Transverse colon (tissue), 4 donors: ENCODE data around the gene RNGTT. TPM values are rescaled to one million over a fixed set of nuclear protein-coding genes. Genes with fewer than 3 reads are reported as not detected.

Experiments
- DNase-seq: peaks from one replicate; pipeline ENCODE4 v3.0.0-alpha.2; 2019
- H3K27ac ChIP-seq, 4 donors: fragments of 200-600 bp; sonication (generic); 2 replicates each; pipeline ENCODE4 v1.5.1; 2016 to 2018; ENCODE audit warnings: inconsistent platforms in 4 of 4
- H3K27me3 ChIP-seq: fragments of 200-600 bp; sonication (generic); 2 replicates; pipeline ENCODE4 v1.5.1; 2017; ENCODE audit warnings: inconsistent platforms
- H3K36me3 ChIP-seq, 4 donors: fragments of 200-600 bp; sonication (generic); 2 replicates each; pipeline ENCODE4 v1.5.1; 2017 to 2019; ENCODE audit warnings: inconsistent platforms in 4 of 4
- H3K4me1 ChIP-seq, 4 donors: fragments of 200-600 bp; sonication (generic); 2 replicates each; pipeline ENCODE4 v1.5.1; 2017 to 2020; ENCODE audit warnings: inconsistent platforms in 4 of 4
- H3K4me3 ChIP-seq, 4 donors: fragments of 200-600 bp; sonication (generic); 1 replicate in 1 of 4; 2 replicates in 3 of 4; pipeline versions ENCODE4 v1.5.1 to v1.6.1; 2017 to 2019; ENCODE audit warnings: inconsistent platforms in 4 of 4
- H3K9me3 ChIP-seq, 2 donors: fragments of 200-600 bp; sonication (generic); 2 replicates each; pipeline ENCODE4 v1.5.1; 2017 to 2019; ENCODE audit warnings: inconsistent platforms in 2 of 2
- EP300 ChIP-seq: sonication (generic); formaldehyde crosslinking; IDR thresholded peaks from one replicate; pipeline ENCODE4 v1.6.1; 2017; ENCODE audit warnings: antibody characterized with exemption, low read depth
- POLR2A ChIP-seq: fragments of 450-650 bp; IDR thresholded peaks from one replicate; pipeline ENCODE4 v1.6.1; 2016; ENCODE audit warnings: antibody characterized with exemption, mild to moderate bottlenecking, moderate library complexity
- POLR2AphosphoS5 ChIP-seq, 3 donors: sonication (generic); formaldehyde crosslinking; IDR thresholded peaks; one replicate each; pipeline ENCODE4 v1.6.1; 2016; ENCODE audit warnings: antibody characterized with exemption in 3 of 3
- WGBS, 2 donors: methylation state at CpG; one replicate each; pipeline ENCODE4 v1.1.5; 2018; ENCODE audit warnings: low coverage in 1 of 2; 5-methylcytosine and 5-hydroxymethylcytosine counted together
- in situ Hi-C, 4 donors: fragments of 200-750 bp; cut with MboI; loops; one replicate each; pipeline versions ENCODE4 v1.15.0 to v1.15.1; 2017; ENCODE audit warnings: low sequenced_read_pairs in 3 of 4, low pct_ligation_motif_present in 1 of 4, low pct_unique_long_range_greater_than_20kb in 1 of 4
- intact Hi-C: fragments of 100-400 bp; cut with DNase I; formaldehyde crosslinking; loops from one replicate; pipeline ENCODE4 v1.15.1; 2023; ENCODE audit warnings: low total_unique reads
- total RNA-seq, 4 donors: library from RNA; depleted of rRNA; stranded (reverse); fragments of >200 nt; gene quantifications; one replicate each; pipeline ENCODE4 v1.1.0, GENCODE V29; 2016
- TF ChIP-seq, protein P1 (sequence below), 5 experiments: fragments of 200-600 bp in 3 of 5; fragments of 450-650 bp in 2 of 5; sonication (generic) in 3 of 5; IDR thresholded peaks; 1 replicate in 2 of 5; 2 replicates in 3 of 5; pipeline ENCODE4 v1.5.1; 2016 to 2017; ENCODE audit warnings: antibody characterized with exemption in 5 of 5, inconsistent platforms in 3 of 5, mild to moderate bottlenecking in 2 of 5, moderate library complexity in 1 of 5

The RNGTT gene
- total RNA-seq, 4 donors from 2014 or later, result 5.4 to 20.9 (median 15.2) TPM

DNA sequence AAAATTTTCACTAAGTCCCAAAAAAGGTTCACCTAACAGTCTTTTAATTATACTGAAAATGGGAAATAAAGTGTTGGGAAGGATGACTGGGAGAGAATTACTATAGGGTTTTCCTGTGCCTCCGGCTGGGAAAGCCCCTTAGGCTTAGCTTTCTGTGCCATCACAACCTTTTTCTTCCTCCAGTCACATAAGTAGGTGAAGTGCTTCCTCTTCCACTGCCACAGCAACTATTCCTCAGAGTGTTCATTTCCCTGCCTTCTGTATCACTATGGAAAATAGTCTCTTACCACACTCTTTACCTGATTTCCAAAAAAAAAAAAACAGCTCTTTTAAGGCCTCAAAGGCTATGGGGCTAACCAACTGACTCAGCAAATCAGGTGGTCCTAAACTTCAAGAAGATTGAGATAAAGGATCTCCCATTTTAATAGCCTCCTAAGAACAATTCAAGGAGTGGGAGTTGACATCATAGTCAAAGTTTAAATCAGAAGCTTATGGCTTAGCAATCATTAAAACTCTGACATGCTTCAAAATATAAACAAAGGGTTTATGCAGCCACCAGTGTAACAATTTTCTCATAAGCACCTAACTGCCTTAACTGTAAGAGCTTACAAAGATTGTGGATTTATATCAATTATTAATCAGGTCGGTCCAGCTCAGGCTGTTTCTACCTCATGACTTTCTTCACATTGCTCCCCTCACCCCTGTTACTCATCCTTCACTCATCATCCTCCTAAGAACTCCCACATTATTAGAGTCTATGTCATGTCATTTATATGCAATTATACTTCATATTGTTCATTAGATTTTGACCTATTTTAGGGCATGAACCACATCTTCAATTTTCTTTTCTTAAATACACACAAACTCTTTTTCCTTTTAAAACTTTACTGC, 95.3 kb downstream of the RNGTT start:
- Histone ChIP-seq H3K4me1 (peaks cover 0 to 36% (median 9%) of the 10 kb centered on the region in 4 donors), H3K36me3 (no peaks in the 10 kb centered on the region), H3K4me3 (no peak overlapping the region), H3K27me3 (no peaks in the 10 kb centered on the region), H3K9me3 (no peaks in the 10 kb centered on the region), H3K27ac (no peak overlapping the region)
- WGBS, 2 donors, result 74 to 82% methylated on average over 2 of the region's 2 CpGs
- TF ChIP-seq POLR2AphosphoS5 (IDR thresholded peaks at IDR 0.05) (no peak), EP300 (no peak), POLR2A (no peak)
- TF ChIP-seq, protein P1, sequence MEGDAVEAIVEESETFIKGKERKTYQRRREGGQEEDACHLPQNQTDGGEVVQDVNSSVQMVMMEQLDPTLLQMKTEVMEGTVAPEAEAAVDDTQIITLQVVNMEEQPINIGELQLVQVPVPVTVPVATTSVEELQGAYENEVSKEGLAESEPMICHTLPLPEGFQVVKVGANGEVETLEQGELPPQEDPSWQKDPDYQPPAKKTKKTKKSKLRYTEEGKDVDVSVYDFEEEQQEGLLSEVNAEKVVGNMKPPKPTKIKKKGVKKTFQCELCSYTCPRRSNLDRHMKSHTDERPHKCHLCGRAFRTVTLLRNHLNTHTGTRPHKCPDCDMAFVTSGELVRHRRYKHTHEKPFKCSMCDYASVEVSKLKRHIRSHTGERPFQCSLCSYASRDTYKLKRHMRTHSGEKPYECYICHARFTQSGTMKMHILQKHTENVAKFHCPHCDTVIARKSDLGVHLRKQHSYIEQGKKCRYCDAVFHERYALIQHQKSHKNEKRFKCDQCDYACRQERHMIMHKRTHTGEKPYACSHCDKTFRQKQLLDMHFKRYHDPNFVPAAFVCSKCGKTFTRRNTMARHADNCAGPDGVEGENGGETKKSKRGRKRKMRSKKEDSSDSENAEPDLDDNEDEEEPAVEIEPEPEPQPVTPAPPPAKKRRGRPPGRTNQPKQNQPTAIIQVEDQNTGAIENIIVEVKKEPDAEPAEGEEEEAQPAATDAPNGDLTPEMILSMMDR (IDR thresholded peaks at IDR 0.05), result no peak
- intact Hi-C loops, result no loop called here
- no peak for DNase-seq
- in situ Hi-C loops, result loop anchor here in 2 of 4 donors (10.0 to 25.0 kb wide), 2 partner anchors 931 to 933 kb away; no protein-coding TSS in a partner anchor

DNA sequence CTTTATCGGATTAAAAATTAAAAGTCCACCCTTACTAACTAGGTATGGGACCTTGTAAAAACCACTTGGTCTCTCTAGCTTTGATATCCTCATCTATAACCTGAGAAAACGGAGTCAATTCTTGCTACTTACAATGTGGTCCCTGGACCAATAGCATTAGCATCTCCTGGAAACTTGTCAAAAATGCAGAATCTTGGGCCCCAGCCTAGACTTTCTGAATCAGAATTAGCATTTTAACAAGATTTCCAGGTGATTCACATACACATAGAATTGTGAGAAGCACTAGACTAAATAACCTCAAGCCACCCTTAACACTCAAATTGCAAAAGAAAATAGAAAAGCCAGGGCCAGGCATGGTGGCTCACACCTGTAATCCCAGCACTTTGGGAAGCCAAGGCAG, 96.6 kb downstream of the RNGTT start:
- Histone ChIP-seq H3K4me1 (peaks cover 0 to 29% (median 9%) of the 10 kb centered on the region in 4 donors), H3K27me3 (no peaks in the 10 kb centered on the region), H3K9me3 (no peaks in the 10 kb centered on the region), H3K27ac (no peak overlapping the region), H3K4me3 (no peak overlapping the region), H3K36me3 (peaks cover 0 to 4% (median 0%) of the 10 kb centered on the region in 4 donors)
- TF ChIP-seq, protein P1 (IDR thresholded peaks at IDR 0.05), result no peak
- no peak for TF ChIP-seq POLR2AphosphoS5 (IDR thresholded peaks at IDR 0.05)
- TF ChIP-seq POLR2A, result no peak
- TF ChIP-seq EP300, result no peak
- no peak for DNase-seq
- 95 to 97% methylated on average over 2 of the region's 2 CpGs for WGBS, 2 donors
- intact Hi-C loops (no loop called here), in situ Hi-C loops (loop anchor here in 2 of 4 donors (10.0 to 25.0 kb wide), 2 partner anchors 930 to 932 kb away; no protein-coding TSS in a partner anchor)

DNA sequence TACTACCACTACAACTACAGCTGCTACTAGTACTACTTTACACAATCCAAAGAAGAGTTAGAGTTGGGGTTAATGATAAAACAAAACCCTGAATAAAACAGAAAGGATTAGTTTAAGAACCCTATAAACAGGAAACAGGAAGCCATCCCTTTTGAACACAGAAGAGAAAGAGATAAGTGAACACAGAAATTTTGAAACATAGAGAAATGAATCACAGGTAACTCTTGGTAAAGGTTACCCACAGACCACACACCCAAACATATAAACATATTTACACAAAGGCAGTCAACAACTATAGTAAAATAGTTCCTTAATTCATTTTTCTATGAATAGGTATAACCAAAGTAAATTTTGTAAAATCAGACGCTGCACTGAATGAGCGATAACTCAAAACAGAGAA, 98.1 kb downstream of the RNGTT start:
- Histone ChIP-seq H3K9me3 (no peaks in the 10 kb centered on the region), H3K36me3 (peaks cover 0 to 4% (median 0%) of the 10 kb centered on the region in 4 donors), H3K4me1 (peaks cover 0 to 17% (median 7%) of the 10 kb centered on the region in 4 donors), H3K27me3 (no peaks in the 10 kb centered on the region), H3K4me3 (no peak overlapping the region), H3K27ac (no peak overlapping the region)
- in situ Hi-C loops, result loop anchor here in 2 of 4 donors (10.0 to 25.0 kb wide), 2 partner anchors 928 to 930 kb away; no protein-coding TSS in a partner anchor
- intact Hi-C loops, result no loop called here
- 89 to 95% methylated on average over 2 of the region's 2 CpGs for WGBS, 2 donors
- TF ChIP-seq POLR2A, result no peak
- TF ChIP-seq, protein P1 (IDR thresholded peaks at IDR 0.05), result no peak
- TF ChIP-seq EP300, result no peak
- no peak for TF ChIP-seq POLR2AphosphoS5 (IDR thresholded peaks at IDR 0.05)
- no peak for DNase-seq

DNA sequence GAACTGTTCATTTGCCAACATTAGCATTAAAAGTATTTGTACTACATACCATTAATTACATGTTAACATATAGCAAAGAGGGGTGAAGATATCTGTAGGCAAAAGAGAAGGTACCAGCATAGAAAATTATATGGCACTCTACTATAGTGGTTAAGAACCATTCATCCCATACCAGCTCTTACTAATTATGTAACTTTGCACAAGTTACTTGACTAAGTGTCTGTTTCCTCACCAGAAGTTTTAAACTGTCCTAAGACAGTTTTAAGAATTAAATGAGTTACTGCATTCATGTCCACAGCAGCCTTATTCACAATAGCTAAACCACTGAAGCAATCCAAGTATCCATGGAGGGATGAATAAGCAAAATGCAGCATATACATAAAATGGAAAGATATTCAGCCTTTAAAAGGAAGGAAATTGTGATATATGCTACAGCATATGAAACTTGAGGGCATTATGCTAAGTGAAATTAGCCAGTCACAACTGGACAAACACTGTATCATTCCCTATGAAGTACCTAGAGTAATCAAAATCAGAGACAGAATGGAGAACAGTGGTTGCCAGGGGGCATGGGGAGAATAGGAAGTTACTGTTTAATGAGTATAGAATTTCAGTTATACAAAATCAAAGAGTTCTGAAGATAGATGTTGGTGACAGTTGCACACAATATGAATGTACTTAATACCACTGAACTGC, 98.9 kb downstream of the RNGTT start:
- Histone ChIP-seq H3K27ac (no peak overlapping the region), H3K4me1 (peaks cover 0 to 9% (median 1%) of the 10 kb centered on the region in 4 donors), H3K4me3 (no peak overlapping the region), H3K9me3 (no peaks in the 10 kb centered on the region), H3K36me3 (peaks cover 0 to 4% (median 0%) of the 10 kb centered on the region in 4 donors), H3K27me3 (no peaks in the 10 kb centered on the region)
- no peak for DNase-seq
- intact Hi-C loops (no loop called here), in situ Hi-C loops (loop anchor here in 2 of 4 donors (10.0 to 25.0 kb wide), 2 partner anchors 927 to 930 kb away; no protein-coding TSS in a partner anchor)
- TF ChIP-seq EP300 (no peak), POLR2A (no peak), POLR2AphosphoS5 (IDR thresholded peaks at IDR 0.05) (no peak)
- TF ChIP-seq, protein P1 (IDR thresholded peaks at IDR 0.05), result no peak
